ENCODE data around the gene ANKRD40.

ANKRD40 gene

DNA sequence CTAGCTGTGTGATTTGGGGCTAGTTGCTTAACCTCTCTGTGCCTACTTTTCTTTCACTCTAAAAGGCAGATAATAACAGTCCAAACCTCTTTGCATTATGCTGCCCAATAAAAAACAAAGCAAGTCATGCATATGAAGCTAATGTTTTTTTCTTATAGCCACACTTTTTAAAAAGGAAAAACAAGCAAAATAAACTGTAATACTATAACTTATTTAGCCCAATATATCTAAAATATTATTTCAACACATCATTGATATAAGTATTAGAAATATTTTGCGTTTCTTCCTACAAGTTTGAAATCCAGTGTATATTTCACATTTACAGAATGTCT is 22.4 kb downstream of the ANKRD40 start:
- TF ChIP-seq GATA2 (IDR thresholded peaks at IDR 0.05; ENCODE audit: low read depth, low read length) (no peak), GATA3 (IDR thresholded peaks at IDR 0.05; ENCODE audit: low read depth, low read length) (no peak)

DNA sequence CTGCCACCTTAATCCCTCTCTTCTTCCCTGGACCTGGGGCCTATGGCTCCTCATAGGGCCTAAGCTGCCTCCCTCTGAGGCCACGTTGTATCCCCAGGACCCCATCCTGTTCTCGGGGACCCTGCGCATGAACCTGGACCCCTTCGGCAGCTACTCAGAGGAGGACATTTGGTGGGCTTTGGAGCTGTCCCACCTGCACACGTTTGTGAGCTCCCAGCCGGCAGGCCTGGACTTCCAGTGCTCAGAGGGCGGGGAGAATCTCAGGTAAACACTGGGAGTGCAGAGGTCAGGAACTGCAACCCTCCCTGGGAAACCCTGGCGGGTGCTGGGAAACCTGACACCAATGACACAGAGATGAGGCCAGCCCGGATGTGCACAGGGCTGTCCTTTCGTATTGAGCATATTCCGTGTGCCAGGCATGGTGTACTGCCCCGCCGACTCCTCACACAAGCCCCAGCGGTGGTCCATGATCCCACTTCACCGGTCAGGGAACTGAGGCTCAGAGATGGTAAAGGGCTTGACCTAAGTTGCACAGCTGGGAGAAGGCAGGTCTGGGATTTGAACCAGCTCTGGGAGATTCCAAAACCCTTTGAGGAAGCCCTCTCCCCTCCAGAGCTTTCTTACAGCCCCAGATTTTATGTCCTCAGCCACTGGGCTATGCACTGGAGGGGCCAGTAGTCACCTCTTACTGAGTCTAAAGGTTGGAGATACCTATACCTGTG is 22.9 kb downstream of the ANKRD40 start:
- TF ChIP-seq GATA3 (IDR thresholded peaks at IDR 0.05; ENCODE audit: low read depth, low read length) (no peak), GATA2 (IDR thresholded peaks at IDR 0.05; ENCODE audit: low read depth, low read length) (no peak)

DNA sequence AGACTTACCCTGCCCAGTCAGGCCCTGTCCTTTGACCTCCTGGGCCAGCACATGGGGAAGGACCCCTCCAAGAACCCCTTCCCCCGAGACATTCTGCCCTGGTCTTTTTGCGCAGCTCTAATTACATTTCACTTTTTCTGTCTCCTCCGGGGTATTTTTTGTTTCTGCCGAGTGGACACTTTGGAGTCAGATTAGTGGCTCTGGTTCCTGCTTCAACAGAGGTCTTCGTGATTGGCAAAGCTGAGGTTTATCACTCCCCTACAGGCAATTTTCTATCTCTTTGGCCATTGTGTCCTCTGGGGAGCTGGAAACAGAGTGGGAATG is 23.5 kb downstream of the ANKRD40 start:
- no peak for TF ChIP-seq GATA2 (IDR thresholded peaks at IDR 0.05; ENCODE audit: low read depth, low read length)
- TF ChIP-seq GATA3 (IDR thresholded peaks at IDR 0.05; ENCODE audit: low read depth, low read length) = no peak

DNA sequence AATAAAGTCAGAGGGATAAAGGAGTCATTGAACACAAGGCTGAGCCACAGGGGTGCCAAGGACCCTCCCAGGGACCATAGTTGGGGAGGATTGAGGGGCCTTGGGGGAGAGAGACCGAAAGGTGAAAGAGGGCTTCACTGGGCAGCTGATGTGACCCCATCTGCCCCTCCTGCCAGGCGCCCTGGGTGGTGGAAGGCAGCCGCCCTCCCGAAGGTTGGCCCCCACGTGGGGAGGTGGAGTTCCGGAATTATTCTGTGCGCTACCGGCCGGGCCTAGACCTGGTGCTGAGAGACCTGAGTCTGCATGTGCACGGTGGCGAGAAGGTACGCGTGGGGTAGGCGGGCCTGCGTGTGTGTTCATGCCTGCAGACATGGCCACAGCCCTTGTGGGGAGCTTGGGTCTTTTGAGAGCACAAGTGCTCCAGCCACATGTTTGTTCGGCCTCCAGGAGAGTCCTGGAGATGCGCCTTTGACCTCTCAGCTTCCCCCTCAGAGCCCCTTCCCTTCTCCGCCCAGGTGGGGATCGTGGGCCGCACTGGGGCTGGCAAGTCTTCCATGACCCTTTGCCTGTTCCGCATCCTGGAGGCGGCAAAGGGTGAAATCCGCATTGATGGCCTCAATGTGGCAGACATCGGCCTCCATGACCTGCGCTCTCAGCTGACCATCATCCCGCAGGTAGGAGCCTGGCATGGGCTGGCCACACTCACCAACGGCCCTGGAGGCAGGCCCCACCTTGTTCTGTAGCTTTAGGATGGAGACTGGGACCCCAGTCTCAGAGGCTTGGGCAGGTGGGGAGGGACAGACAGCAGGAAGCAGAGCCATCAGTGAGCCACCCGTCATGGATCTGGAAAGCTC is 24.1 kb downstream of the ANKRD40 start:
- TF ChIP-seq GATA3 (IDR thresholded peaks at IDR 0.05; ENCODE audit: low read depth, low read length) (no peak), GATA2 (IDR thresholded peaks at IDR 0.05; ENCODE audit: low read depth, low read length) (no peak)

DNA sequence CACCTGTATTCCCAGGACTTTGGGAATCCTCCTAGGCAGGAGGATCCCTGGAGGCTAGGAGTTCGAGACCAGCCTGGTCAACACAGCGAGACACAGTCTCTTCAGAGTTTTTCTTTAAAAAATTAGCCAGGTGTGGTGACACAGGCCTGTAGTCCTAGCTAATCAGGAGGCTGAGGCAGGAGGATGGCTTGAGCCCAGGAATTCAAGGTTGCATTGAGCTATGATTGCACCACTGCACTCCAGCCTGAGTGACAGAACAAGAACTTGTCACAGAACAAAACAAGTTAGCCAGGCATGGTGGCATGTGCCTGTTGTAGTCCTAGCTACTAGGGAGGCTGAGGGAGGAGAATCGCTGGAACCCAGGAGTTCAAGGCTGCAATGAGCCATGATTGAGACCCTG is 24.8 kb downstream of the ANKRD40 start:
- no peak for TF ChIP-seq GATA2 (IDR thresholded peaks at IDR 0.05; ENCODE audit: low read depth, low read length)

DNA sequence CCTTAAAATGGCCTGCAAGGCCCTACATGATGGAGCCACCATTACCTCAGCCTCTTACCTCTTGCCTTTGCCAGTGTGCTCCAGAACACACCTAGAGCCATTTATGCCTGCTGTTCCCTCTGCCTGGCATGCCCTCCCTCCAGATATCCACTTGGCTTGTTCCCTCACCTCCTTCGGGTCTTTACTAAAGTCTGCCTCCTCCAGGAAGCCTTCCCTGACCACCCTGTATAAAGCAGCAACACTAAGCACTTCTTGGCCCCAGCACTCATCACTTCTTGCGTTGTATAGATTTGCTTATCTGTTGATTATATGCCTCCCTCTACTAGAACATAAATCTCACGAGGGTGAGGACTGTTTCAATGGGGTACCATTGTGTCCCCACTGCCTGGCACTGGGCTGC is 25.3 kb downstream of the ANKRD40 start:
- TF ChIP-seq GATA2 (IDR thresholded peaks at IDR 0.05; ENCODE audit: low read depth, low read length) (no peak), GATA3 (IDR thresholded peaks at IDR 0.05; ENCODE audit: low read depth, low read length) (no peak)

DNA sequence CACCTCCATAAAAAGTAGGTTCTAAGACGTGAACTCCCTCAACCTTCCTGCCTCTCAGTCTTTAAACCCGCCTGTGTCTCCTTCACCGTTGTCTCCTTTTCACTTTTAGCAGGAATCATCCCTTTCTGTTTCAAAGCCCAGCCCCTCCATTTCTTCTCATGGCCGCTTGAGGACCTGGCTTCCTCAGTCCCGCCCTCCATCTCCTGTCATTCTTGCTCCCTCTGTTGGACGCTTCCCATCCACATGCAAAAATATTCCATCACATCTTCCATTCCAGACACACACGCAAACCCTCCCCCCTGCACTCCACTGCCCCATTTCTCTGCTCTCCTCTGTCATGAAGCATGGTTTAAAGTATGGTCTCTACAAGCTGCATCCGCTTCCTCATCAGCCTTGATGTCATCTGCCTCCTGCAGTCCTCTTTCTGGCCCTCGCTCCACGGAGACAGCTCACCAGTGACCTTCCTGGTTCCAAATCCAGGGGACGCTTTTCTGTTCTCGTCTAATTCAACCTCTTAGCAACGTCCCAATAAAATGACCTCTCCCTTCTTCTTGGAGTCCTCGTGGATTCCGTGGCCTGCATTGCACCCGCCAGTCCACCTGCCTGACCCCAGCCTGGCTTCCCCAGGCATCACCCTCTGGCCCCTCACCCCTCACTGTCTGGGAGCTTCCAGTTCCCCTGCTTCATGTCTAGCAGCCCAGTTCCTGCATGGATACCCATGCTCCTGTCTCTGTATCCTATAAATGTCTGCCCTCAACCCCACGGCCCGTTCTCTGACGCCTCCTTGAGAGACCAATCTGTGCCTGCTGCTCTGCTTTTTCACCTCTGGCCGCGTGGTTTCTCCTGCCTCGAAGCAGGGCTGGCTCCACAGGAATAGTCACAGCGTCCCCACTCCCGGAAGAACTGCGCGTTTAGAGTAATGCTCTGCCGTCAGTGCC is 26.2 kb downstream of the ANKRD40 start:
- no peak for TF ChIP-seq GATA3 (IDR thresholded peaks at IDR 0.05; ENCODE audit: low read depth, low read length)
- no peak for TF ChIP-seq GATA2 (IDR thresholded peaks at IDR 0.05; ENCODE audit: low read depth, low read length)

DNA sequence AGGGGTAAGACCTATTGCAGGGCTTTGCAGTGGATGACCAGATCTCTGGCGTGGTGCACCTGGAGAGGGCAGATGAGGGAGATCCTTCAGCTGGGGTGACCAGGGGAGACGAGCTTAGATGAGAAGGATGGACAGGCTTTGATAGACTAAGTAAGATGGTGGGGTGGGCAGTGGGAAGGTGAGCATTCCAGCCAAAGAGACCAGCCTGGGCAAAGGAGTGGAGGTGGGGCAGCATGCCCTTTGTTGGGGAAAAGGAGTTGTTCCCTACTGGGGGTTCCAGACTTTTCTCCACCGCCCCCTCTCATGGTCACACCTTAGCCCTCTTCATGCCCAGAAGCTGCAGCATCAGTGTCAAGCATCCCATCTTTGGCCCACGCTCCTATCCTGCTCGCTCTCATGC is 27.6 kb downstream of the ANKRD40 start:
- no peak for TF ChIP-seq GATA3 (IDR thresholded peaks at IDR 0.05; ENCODE audit: low read depth, low read length)
- no peak for TF ChIP-seq GATA2 (IDR thresholded peaks at IDR 0.05; ENCODE audit: low read depth, low read length)

DNA sequence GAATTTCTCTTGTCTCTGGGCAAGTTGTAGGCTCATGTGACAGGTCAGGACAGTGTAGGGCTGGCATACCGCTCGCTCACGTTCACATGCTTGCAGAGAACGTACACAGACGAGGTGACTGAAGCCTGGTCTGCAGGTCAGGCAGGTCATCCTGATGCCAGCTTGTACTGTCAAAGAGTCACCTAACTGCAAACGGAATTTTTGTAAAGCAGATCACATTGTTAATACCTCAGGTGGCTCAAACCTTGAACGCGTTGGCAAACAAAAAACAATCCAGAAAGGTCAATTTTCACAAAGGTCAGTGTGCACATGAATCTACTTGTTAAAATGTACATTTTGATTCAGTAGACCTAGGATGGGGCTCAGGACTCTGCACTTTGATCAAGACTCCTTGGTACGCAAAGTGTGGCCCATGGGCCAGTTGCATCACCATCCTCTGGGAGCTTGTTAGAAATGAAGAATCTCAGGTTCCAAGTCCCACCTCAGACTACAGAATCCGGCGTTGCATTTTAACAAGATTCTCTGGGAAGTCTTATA is 28.6 kb downstream of the ANKRD40 start:
- no peak for TF ChIP-seq GATA2 (IDR thresholded peaks at IDR 0.05; ENCODE audit: low read depth, low read length)
- no peak for TF ChIP-seq GATA3 (IDR thresholded peaks at IDR 0.05; ENCODE audit: low read depth, low read length)

DNA sequence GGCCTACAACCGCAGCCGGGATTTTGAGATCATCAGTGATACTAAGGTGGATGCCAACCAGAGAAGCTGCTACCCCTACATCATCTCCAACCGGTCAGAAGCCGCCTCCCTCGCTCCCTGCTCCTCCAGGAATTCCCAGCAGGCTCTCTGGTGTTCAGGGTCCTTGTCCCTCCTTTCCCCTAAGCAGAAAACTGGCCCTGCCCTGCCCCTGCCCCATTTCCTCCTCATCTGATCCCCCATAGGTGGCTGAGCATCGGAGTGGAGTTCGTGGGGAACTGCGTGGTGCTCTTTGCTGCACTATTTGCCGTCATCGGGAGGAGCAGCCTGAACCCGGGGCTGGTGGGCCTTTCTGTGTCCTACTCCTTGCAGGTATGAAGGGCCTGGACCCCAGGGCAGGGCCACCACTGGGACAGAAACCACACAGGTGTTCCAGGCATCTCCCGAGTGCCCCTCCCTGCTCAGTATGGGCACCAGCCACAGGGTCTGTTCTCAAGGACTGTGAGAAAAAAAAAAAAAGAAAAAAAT is 29.8 kb downstream of the ANKRD40 start:
- TF ChIP-seq GATA2 (IDR thresholded peaks at IDR 0.05; ENCODE audit: low read depth, low read length) (no peak), GATA3 (IDR thresholded peaks at IDR 0.05; ENCODE audit: low read depth, low read length) (no peak)

DNA sequence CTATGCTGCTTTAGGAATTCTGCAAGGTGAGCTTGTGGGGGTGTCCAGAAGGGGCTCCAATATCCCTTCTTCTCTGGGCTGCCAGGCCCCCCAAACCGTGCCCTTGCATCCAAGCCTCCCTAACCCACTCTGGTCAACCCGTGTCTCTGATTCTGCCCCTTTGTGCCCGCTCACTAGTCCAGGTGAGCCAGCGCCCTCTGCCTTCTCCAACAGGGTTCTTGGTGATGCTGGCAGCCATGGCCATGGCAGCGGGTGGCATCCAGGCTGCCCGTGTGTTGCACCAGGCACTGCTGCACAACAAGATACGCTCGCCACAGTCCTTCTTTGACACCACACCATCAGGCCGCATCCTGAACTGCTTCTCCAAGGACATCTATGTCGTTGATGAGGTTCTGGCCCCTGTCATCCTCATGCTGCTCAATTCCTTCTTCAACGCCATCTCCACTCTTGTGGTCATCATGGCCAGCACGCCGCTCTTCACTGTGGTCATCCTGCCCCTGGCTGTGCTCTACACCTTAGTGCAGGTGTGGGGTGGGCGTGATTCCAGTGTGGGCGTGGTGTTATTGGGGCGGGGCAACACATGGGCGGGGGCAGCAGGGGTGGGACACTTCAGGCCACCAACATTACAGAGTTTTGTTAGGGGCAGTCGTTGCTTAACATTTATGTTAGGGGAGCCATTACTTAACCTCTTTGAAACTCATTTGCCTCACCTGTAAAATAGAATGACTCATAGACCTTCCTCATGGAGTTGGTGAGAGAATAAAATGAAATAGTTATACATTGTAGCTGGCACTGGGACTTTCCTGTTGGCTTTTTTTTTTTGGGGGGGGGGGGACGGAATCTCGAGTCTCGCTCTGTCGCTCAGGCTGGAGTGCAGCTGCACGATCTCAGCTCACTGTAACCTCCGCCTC is 31.4 kb downstream of the ANKRD40 start:
- TF ChIP-seq GATA3 (IDR thresholded peaks at IDR 0.05; ENCODE audit: low read depth, low read length) (no peak), GATA2 (IDR thresholded peaks at IDR 0.05; ENCODE audit: low read depth, low read length) (no peak)

DNA sequence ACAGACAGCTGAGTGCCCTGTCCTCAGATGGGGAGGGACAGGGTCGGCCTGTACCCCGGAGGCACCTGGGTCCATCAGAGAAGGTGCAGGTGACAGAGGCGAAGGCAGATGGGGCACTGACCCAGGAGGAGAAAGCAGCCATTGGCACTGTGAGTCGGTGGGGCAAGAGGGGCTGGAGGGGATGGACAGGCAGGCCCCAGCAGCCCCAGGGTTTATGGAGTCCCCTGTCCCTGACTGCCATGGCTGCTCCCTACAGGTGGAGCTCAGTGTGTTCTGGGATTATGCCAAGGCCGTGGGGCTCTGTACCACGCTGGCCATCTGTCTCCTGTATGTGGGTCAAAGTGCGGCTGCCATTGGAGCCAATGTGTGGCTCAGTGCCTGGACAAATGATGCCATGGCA is 32.1 kb downstream of the ANKRD40 start:
- no peak for TF ChIP-seq GATA2 (IDR thresholded peaks at IDR 0.05; ENCODE audit: low read depth, low read length)
- TF ChIP-seq GATA3 (IDR thresholded peaks at IDR 0.05; ENCODE audit: low read depth, low read length) = no peak

DNA sequence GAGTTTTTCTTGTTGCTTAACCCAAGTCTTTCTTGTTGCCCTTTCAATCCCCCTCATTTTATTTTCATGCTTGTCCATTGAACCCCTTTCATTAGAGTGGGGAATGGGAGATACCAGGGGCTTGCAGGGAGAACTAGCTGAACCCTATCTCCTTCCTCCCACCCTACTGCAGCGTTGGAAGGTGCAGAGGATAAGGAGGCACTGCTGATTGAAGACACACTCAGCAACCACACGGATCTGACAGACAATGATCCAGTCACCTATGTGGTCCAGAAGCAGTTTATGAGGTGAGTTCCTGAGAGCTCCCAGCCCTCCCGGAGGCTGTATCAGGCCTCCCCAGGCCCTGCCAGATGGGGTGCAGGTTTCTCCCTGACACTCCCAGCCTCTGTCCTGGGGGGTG is 32.5 kb downstream of the ANKRD40 start:
- TF ChIP-seq GATA2 (IDR thresholded peaks at IDR 0.05; ENCODE audit: low read depth, low read length) = no peak
- no peak for TF ChIP-seq GATA3 (IDR thresholded peaks at IDR 0.05; ENCODE audit: low read depth, low read length)
